GM12864 (cell line): ENCODE results near the gene WDR75.
"Not testable (repeated sequence)": the region's sequence is repeated elsewhere in the genome, so short reads cannot be mapped to it uniquely, and the experiment has no call there.

ENCODE experiments used
- DNase-seq: peaks from one replicate; pipeline ENCODE4 v3.0.0-alpha.2; 2011; ENCODE audit warnings: low read depth
- H3K4me3 ChIP-seq: 2 replicates; pipeline ENCODE4 v1.5.1; 2011; ENCODE audit warnings: mild to moderate bottlenecking, low read depth, low read length, control low read depth
- CTCF ChIP-seq: IDR thresholded peaks from 2 replicates; pipeline ENCODE4 v1.5.1; 2011; ENCODE audit warnings: low read depth, mild to moderate bottlenecking, moderate library complexity, low read length, control low read depth, inconsistent platforms; ENCODE audit errors: missing control alignments

WDR75 gene

GRCh38 chr2:189424961-189425360 lies 16.3 kb upstream of the WDR75 start:
- no peak overlapping the region for H3K4me3 ChIP-seq
- no peak for TF ChIP-seq CTCF
- DNase-seq = no peak

GRCh38 chr2:189425676-189426075 lies 15.6 kb upstream of the WDR75 start:
- no peak for DNase-seq
- no peak overlapping the region for H3K4me3 ChIP-seq
- TF ChIP-seq CTCF = no peak

GRCh38 chr2:189426886-189427285 lies 14.4 kb upstream of the WDR75 start:
- H3K4me3 ChIP-seq = no peak overlapping the region
- TF ChIP-seq CTCF = no peak
- no peak for DNase-seq

GRCh38 chr2:189427872-189428271 lies 13.4 kb upstream of the WDR75 start:
- DNase-seq = no peak
- no peak for TF ChIP-seq CTCF
- H3K4me3 ChIP-seq = no peak overlapping the region

- not testable (repeated sequence) for H3K4me3 ChIP-seq, DNase-seq
Measured at GRCh38 chr2:189430448-189430847, 10.8 kb upstream of the WDR75 start.

GRCh38 chr2:189435803-189436202 lies 5.5 kb upstream of the WDR75 start:
- not testable (repeated sequence) for DNase-seq, H3K4me3 ChIP-seq

GRCh38 chr2:189437926-189438325 lies 3.3 kb upstream of the WDR75 start:
- DNase-seq = no peak
- H3K4me3 ChIP-seq = no peak overlapping the region
- no peak for TF ChIP-seq CTCF

GRCh38 chr2:189439342-189439741 lies 1.9 kb upstream of the WDR75 start:
- peak; percentile 34 for TF ChIP-seq CTCF
- H3K4me3 ChIP-seq = no peak overlapping the region
- DNase-seq = no peak
